HFF-Myc (cell line): ENCODE measurements around the gene TM4SF4.
"Not testable (repeated sequence)": the region's sequence is repeated elsewhere in the genome, so short reads cannot be mapped to it uniquely, and the experiment has no call there.

ENCODE experiments used
- DNase-seq: peaks from one replicate; pipeline ENCODE4 v3.0.0-alpha.2; 2011; ENCODE audit warnings: low read depth; ENCODE audit errors: extremely low read depth
- H3K4me3 ChIP-seq: replicated peaks from 2 replicates; pipeline ENCODE4 v1.5.1; 2011; ENCODE audit warnings: low read depth, mild to moderate bottlenecking, control low read depth, low read length
- CTCF ChIP-seq: IDR thresholded peaks from 2 replicates; pipeline ENCODE4 v1.5.1; 2012; ENCODE audit warnings: mild to moderate bottlenecking, low read depth, low read length, control low read depth; ENCODE audit errors: missing control alignments

TM4SF4 gene

GRCh38 chr3:149442851-149443544, 31.5 kb upstream of the TM4SF4 start:
- DNase-seq, result peak; percentile 38
- no peak for TF ChIP-seq CTCF
- H3K4me3 ChIP-seq, result no peak overlapping the region

- H3K4me3 ChIP-seq, result no peak overlapping the region
- no peak for DNase-seq
- TF ChIP-seq CTCF, result no peak
These were observed 31.0 kb upstream of the TM4SF4 start for GRCh38 chr3:149443545-149443912.

GRCh38 chr3:149444867-149445266, 29.6 kb upstream of the TM4SF4 start:
- DNase-seq, H3K4me3 ChIP-seq: not testable (repeated sequence)

- no peak for DNase-seq
- H3K4me3 ChIP-seq, result no peak overlapping the region
- no peak for TF ChIP-seq CTCF
These were observed 26.1 kb upstream of the TM4SF4 start for GRCh38 chr3:149448331-149448831.

GRCh38 chr3:149449182-149449581, 25.3 kb upstream of the TM4SF4 start:
- DNase-seq, result peak; percentile 49

GRCh38 chr3:149449799-149450198, 24.7 kb upstream of the TM4SF4 start:
- no peak for DNase-seq
- no peak overlapping the region for H3K4me3 ChIP-seq
- TF ChIP-seq CTCF, result no peak

More at GRCh38 chr3:149449182-149449581, 25.3 kb upstream of the TM4SF4 start:
- H3K4me3 ChIP-seq, result no peak overlapping the region
- TF ChIP-seq CTCF, result no peak

GRCh38 chr3:149450281-149450680, 24.2 kb upstream of the TM4SF4 start:
- H3K4me3 ChIP-seq, result no peak overlapping the region
- DNase-seq, result no peak
- TF ChIP-seq CTCF, result no peak
